ENCODE data around the gene FIGN. TPM values are rescaled to one million over a fixed set of nuclear protein-coding genes. Genes with fewer than 3 reads are reported as not detected.
A peak's percentile ranks its signal among the peaks of the same experiment; 100 is the strongest.

Gene FIGN
- total and polyA plus RNA-seq, 2 experiments from 2014 or later: 1.4 to 4.5 TPM

DNA sequence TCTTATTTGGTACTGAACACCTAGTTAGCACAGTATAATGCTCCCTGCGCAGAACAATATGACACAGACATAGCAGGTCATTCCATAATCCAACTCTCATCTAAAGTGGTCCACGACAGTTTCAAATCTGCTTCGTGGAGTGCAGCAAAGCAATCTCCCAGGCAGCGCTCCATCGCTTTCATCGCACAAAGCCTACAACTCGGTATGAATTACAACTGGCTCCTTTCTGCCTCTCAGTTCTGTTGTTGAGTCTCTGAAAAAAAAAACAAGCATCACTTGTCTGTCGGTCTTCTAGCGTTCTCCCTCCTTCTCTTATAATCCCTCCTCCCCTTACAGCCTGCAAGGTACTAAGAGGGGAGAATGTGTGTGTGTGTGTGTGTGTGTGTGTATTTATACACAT lies 123.5 kb downstream of the FIGN start:
- H3K27me3 ChIP-seq: no peaks in the 10 kb centered on the region
- no peak for DNase-seq (ENCODE audit: low spot score)
- TF ChIP-seq EZH2 (IDR thresholded peaks at IDR 0.05; ENCODE audit: borderline replicate concordance): no peak
- no peak for TF ChIP-seq EZH2phosphoT487 (IDR thresholded peaks at IDR 0.05; ENCODE audit: low read depth, severe bottlenecking, unreplicated experiment)
- TF ChIP-seq, protein P1, sequence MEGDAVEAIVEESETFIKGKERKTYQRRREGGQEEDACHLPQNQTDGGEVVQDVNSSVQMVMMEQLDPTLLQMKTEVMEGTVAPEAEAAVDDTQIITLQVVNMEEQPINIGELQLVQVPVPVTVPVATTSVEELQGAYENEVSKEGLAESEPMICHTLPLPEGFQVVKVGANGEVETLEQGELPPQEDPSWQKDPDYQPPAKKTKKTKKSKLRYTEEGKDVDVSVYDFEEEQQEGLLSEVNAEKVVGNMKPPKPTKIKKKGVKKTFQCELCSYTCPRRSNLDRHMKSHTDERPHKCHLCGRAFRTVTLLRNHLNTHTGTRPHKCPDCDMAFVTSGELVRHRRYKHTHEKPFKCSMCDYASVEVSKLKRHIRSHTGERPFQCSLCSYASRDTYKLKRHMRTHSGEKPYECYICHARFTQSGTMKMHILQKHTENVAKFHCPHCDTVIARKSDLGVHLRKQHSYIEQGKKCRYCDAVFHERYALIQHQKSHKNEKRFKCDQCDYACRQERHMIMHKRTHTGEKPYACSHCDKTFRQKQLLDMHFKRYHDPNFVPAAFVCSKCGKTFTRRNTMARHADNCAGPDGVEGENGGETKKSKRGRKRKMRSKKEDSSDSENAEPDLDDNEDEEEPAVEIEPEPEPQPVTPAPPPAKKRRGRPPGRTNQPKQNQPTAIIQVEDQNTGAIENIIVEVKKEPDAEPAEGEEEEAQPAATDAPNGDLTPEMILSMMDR (IDR thresholded peaks at IDR 0.05; ENCODE audit: poor library complexity): no peak
- H4K20me1 ChIP-seq (ENCODE audit: insufficient read depth, poor library complexity, severe bottlenecking): no peaks in the 10 kb centered on the region
- H3K9me3 ChIP-seq (ENCODE audit: low read depth): no peaks in the 10 kb centered on the region
- no peaks in the 10 kb centered on the region for H3K36me3 ChIP-seq (replicated peaks; ENCODE audit: insufficient read depth, low read depth)
- H3K9me2 ChIP-seq (replicated peaks; ENCODE audit: insufficient read depth): no peaks in the 10 kb centered on the region
- no peak overlapping the region for H2AFZ ChIP-seq
- H3K27ac ChIP-seq: no peak overlapping the region
- no peak overlapping the region for H3K4me2 ChIP-seq
- no peaks in the 10 kb centered on the region for H3K79me2 ChIP-seq
- no peaks in the 10 kb centered on the region for H3K4me1 ChIP-seq (ENCODE audit: insufficient read depth)
- no peak overlapping the region for H3K4me3 ChIP-seq
- 91% methylated on average over 9 of the region's 9 CpGs for WGBS (ENCODE audit: low lambda C conversion rate, missing lambda C conversion rate)

DNA sequence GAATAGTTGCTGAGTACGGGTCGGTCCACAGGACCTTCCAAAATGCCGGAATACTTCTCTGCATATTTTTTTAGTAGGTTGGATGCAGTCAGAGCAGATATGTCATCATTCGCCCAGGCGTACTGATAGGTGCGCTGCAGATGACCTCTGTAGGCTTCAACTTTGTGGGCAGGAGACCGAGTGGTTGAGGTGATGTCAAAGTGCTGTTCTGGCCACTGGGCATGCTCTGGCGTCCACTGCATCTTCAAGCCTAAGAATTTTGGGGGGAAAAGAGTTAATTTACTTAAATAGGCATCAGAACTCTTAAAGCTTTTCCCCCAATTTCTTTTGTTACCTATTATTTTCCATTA lies 124.3 kb downstream of the FIGN start:
- Histone ChIP-seq H3K9me2 (replicated peaks; ENCODE audit: insufficient read depth) (no peaks in the 10 kb centered on the region), H3K27ac (no peak overlapping the region), H3K79me2 (no peaks in the 10 kb centered on the region), H3K4me2 (no peak overlapping the region), H2AFZ (no peak overlapping the region), H3K4me1 (ENCODE audit: insufficient read depth) (no peaks in the 10 kb centered on the region), H3K27me3 (no peaks in the 10 kb centered on the region), H3K4me3 (no peak overlapping the region), H4K20me1 (ENCODE audit: insufficient read depth, poor library complexity, severe bottlenecking) (no peaks in the 10 kb centered on the region), H3K9me3 (ENCODE audit: low read depth) (no peaks in the 10 kb centered on the region), H3K36me3 (replicated peaks; ENCODE audit: insufficient read depth, low read depth) (no peaks in the 10 kb centered on the region)
- TF ChIP-seq, protein P1 (IDR thresholded peaks at IDR 0.05; ENCODE audit: poor library complexity): no peak
- TF ChIP-seq EZH2 (IDR thresholded peaks at IDR 0.05; ENCODE audit: borderline replicate concordance) (no peak), EZH2phosphoT487 (IDR thresholded peaks at IDR 0.05; ENCODE audit: low read depth, severe bottlenecking, unreplicated experiment) (no peak)
- 94% methylated on average over 8 of the region's 8 CpGs for WGBS (ENCODE audit: low lambda C conversion rate, missing lambda C conversion rate)
- no peak for DNase-seq (ENCODE audit: low spot score)

DNA sequence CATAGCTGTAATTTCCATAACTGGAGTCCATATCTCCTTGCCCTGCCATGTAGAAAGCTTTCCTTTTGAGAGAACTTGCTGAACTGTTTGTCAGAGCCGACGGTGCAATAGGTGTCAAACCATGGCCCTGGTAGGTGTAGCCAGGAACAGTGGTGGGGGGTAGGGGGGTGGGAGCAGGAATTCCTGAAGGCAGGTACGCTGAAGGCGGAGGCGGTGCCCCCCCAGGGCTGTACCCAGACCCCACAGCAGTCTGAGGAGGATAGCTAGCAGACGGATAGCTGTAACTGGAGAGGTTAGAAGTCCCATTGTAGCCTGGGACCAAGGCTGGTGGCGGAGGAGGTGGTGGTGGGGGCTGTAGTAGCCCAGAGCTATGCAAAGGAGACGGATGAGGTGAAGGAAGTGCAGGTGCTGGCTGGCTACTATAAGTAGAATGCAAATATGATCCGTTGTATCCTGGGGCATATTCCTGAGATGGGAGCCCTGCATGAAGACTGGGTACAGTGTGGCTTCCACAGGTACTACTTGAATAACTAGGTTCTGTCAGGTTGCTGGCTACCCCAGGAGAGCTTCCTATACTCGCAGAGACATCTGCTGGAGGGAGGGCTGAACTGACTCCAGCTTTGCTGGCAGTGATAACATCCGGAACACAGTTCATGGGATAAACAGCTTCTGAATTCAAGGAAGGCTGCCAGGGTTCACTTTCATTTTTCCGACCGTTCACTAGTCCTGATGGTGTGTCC lies 124.8 kb downstream of the FIGN start:
- TF ChIP-seq, protein P1 (IDR thresholded peaks at IDR 0.05; ENCODE audit: poor library complexity): peak; percentile 30
- TF ChIP-seq EZH2phosphoT487 (IDR thresholded peaks at IDR 0.05; ENCODE audit: low read depth, severe bottlenecking, unreplicated experiment) (no peak), EZH2 (IDR thresholded peaks at IDR 0.05; ENCODE audit: borderline replicate concordance) (no peak)
- H3K9me3 ChIP-seq (ENCODE audit: low read depth): no peaks in the 10 kb centered on the region
- no peaks in the 10 kb centered on the region for H3K9me2 ChIP-seq (replicated peaks; ENCODE audit: insufficient read depth)
- H3K4me2 ChIP-seq: no peak overlapping the region
- H3K4me1 ChIP-seq (ENCODE audit: insufficient read depth): no peaks in the 10 kb centered on the region
- no peaks in the 10 kb centered on the region for H4K20me1 ChIP-seq (ENCODE audit: insufficient read depth, poor library complexity, severe bottlenecking)
- peak; percentile 26 for DNase-seq (ENCODE audit: low spot score)
- H3K27ac ChIP-seq: no peak overlapping the region
- H3K4me3 ChIP-seq: no peak overlapping the region
- H3K79me2 ChIP-seq: no peaks in the 10 kb centered on the region
- H3K36me3 ChIP-seq (replicated peaks; ENCODE audit: insufficient read depth, low read depth): no peaks in the 10 kb centered on the region
- WGBS (ENCODE audit: low lambda C conversion rate, missing lambda C conversion rate): 97% methylated on average over 13 of the region's 13 CpGs
- H2AFZ ChIP-seq: no peak overlapping the region
- H3K27me3 ChIP-seq: no peaks in the 10 kb centered on the region

Measured in hepatocyte (in vitro differentiated cells).